Heart right ventricle (tissue), 16 donors: Measurements from ENCODE around the gene CAMKK2. TPM values are rescaled to one million over a fixed set of nuclear protein-coding genes. Genes with fewer than 3 reads are reported as not detected.

ENCODE experiments used
- ATAC-seq, 8 donors: fragments of 200-7000 bp; cut with Tn5 transposase; one replicate each; pipeline ENCODE4 v1.9.1; 2020; ENCODE audit warnings: mild to moderate bottlenecking in 8 of 8, moderate library complexity in 8 of 8, moderate number of reproducible peaks in 1 of 8
- DNase-seq, 2 donors: peaks; one replicate each; pipeline ENCODE4 v3.0.0-alpha.2; 2020
- H3K27ac ChIP-seq, 10 donors: fragments of 200-600 bp; sonication (generic) in 2 of 10; one replicate each; pipeline versions ENCODE4 v1.5.0 to v1.8.0; 2020 to 2022; ENCODE audit warnings: mild to moderate bottlenecking in 3 of 10
- H3K27me3 ChIP-seq, 7 donors: fragments of 200-600 bp; one replicate each; pipeline ENCODE4 v1.8.0; 2021 to 2022; ENCODE audit warnings: mild to moderate bottlenecking in 2 of 7
- H3K36me3 ChIP-seq, 9 donors: fragments of 200-600 bp; sonication (generic) in 1 of 9; one replicate each; pipeline versions ENCODE4 v1.5.0 to v1.8.0; 2020 to 2022; ENCODE audit warnings: mild to moderate bottlenecking in 2 of 9
- H3K4me1 ChIP-seq, 9 donors: fragments of 200-600 bp; sonication (generic) in 1 of 9; one replicate each; pipeline versions ENCODE4 v1.5.0 to v1.8.0; 2020 to 2022; ENCODE audit warnings: mild to moderate bottlenecking in 4 of 9
- H3K4me3 ChIP-seq, 10 donors: fragments of 200-600 bp; sonication (generic) in 2 of 10; one replicate each; pipeline versions ENCODE4 v1.5.0 to v1.8.0; 2020 to 2022; ENCODE audit warnings: mild to moderate bottlenecking in 7 of 10, moderate library complexity in 2 of 10
- H3K9me3 ChIP-seq, 11 donors: fragments of 200-600 bp in 10 of 11; sonication (generic) in 2 of 11; one replicate each; pipeline versions ENCODE4 v1.5.0 to v1.8.0; 2013 to 2022; ENCODE audit warnings: mild to moderate bottlenecking in 2 of 11, control low read depth in 1 of 11, moderate library complexity in 1 of 11
- WGBS, 2 donors: extraction: QIAGEN DNeasy Blood & Tissue Kit; methylation state at CpG; one replicate each; pipeline ENCODE4 v1.1.7; 2013; ENCODE audit warnings: inconsistent platforms in 1 of 2; 5-methylcytosine and 5-hydroxymethylcytosine counted together
- intact Hi-C, 10 donors: fragments of 100-400 bp; cut with DNase I; formaldehyde crosslinking; loops; one replicate each; pipeline versions ENCODE4 v1.11.1 to v1.14.2; 2022
- polyA plus RNA-seq, 2 donors: library from polyadenylated mRNA; stranded (reverse); fragments of 200-250 nt; gene quantifications; one replicate each; pipeline ENCODE4 v1.2.3, GENCODE V29; 2013
- total RNA-seq, 10 donors: library from RNA; stranded (reverse); fragmentation: NEBNext Ultra II Directional in 3 of 10; extraction: Animal tissue kit (Norgen Biotek cat#: 25700) in 3 of 10; gene quantifications; one replicate each; pipeline versions ENCODE4 v1.2.1 to v1.2.4, GENCODE V29; 2021 to 2023
- TF ChIP-seq, protein P1 (sequence below), 9 donors: fragments of 200-600 bp; sonication (generic) in 2 of 9; IDR thresholded peaks; one replicate each; pipeline versions ENCODE4 v1.5.0 to v1.8.0; 2021 to 2022; ENCODE audit warnings: antibody characterized with exemption in 9 of 9, mild to moderate bottlenecking in 5 of 9, moderate library complexity in 1 of 9
- donor health status: Arrhythmogenic right ventricular cardiomyopathy.
- donor health status: ischemic (EF 13 %, LVEDD 7.1; RV severe dilation, severe dysfunction).
- donor health status: healthy with polysubstance abuse.
- donor health status: DM: no; HTN: yes; CAD: no.
- donor health status: DM: no; HTN: no; CAD: no.
- donor health status: ischemic (EF 25% LVEDD 6.9; RV normal size, moderate dysfunction).
- donor health status: ischemic (EF 25% LVEDD 5.7; RV mildly dilated, moderate dysfunction).
- donor health status: healthy.
- donor health status: DM: yes; HTN: yes; CAD: no.
- donor health status: Ischemic cardiomyopathy.
- donor health status: ischemic (EF 35%, LVEDD 5.7; RV mildly dilated, moderate dysfunction).
- donor health status: nonischemic (EF 11% LVEDD 7.7; RV severe dilation, severe dysfunction).
- donor health status: DM: yes; HTN: yes; CAD: no.
- donor health status: PGD.
- donor health status: ischemic (EF 29% LVEDD 5.4; RV normal size, mild dysfunction).
- donor health status: nonischemic (EF 23%, LVEDD 6.1; RV moderate dilation, normal function).

Gene CAMKK2
- total and polyA plus RNA-seq, 12 donors = 10.8 to 19.3 (median 15.8) TPM

DNA sequence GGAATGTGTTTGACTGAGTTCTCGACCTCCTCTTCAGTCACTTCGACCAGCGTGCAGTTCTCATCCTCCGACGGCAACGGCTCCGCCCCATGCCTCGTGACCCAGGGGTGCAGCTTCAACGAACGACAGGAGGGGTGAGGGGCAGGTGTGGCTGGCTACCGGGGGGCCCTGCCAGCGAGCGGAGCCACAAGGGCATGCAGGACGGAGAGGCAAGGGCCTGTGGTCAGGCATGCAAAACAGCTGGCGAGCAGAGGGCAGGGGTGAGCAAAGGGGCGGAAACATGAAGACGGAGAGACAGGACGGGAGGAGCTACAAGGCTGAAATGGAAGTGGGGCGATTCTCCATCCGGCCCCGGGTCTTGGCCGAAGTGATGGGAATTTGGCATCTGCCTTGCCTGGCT, 47.9 kb downstream of the CAMKK2 start:
- H3K9me3 ChIP-seq = no peaks in the 10 kb centered on the region
- H3K36me3 ChIP-seq = peaks cover 0 to 96% (median 42%) of the 10 kb centered on the region in 9 donors
- ATAC-seq (no peak), DNase-seq (no peak)
- no peaks in the 10 kb centered on the region for H3K27me3 ChIP-seq
- WGBS, 2 donors = 92 to 94% methylated on average over 22 of the region's 22 CpGs
- no peaks in the 10 kb centered on the region for H3K4me1 ChIP-seq
- no peak overlapping the region for H3K4me3 ChIP-seq
- TF ChIP-seq, protein P1, sequence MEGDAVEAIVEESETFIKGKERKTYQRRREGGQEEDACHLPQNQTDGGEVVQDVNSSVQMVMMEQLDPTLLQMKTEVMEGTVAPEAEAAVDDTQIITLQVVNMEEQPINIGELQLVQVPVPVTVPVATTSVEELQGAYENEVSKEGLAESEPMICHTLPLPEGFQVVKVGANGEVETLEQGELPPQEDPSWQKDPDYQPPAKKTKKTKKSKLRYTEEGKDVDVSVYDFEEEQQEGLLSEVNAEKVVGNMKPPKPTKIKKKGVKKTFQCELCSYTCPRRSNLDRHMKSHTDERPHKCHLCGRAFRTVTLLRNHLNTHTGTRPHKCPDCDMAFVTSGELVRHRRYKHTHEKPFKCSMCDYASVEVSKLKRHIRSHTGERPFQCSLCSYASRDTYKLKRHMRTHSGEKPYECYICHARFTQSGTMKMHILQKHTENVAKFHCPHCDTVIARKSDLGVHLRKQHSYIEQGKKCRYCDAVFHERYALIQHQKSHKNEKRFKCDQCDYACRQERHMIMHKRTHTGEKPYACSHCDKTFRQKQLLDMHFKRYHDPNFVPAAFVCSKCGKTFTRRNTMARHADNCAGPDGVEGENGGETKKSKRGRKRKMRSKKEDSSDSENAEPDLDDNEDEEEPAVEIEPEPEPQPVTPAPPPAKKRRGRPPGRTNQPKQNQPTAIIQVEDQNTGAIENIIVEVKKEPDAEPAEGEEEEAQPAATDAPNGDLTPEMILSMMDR (IDR thresholded peaks at IDR 0.05) = no peak
- intact Hi-C loops = no loop called here
- no peak overlapping the region for H3K27ac ChIP-seq

DNA sequence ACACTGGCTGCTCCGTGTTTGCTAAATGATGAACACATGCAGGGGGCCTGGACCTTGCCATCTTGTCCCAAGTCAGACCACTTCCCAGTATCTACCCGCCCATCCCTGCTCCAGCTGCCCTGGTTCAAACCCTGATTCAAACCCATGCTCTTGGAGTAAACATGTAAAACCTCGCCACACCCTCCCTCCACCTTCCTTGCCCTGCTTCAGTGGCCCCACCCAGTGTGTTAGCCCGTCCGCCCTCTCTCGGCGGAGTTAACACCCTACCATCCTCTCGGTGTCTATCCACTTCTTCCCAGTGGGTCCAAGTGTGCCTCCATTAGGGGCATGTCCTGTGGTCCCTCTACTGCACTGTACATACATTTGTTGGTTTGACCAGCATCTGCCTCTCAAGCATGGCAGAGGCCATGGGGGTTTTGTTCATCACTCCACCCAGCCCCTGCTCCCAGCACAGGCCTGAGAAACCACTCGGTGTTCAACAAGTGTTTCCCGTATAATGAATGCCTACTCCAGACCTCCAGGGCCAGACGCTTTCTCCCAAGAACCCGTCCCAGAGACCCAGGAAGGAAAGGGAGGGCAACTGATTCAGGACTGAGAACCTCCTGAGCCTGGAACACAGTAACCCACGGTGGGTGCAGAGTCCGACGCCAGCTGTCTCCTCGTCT, 49.5 kb downstream of the CAMKK2 start:
- no peaks in the 10 kb centered on the region for H3K27me3 ChIP-seq
- 94 to 96% methylated on average over 16 of the region's 16 CpGs for WGBS, 2 donors
- TF ChIP-seq, protein P1 (IDR thresholded peaks at IDR 0.05) = no peak
- H3K36me3 ChIP-seq = peaks cover 0 to 93% (median 30%) of the 10 kb centered on the region in 9 donors
- H3K4me3 ChIP-seq = no peak overlapping the region
- no peaks in the 10 kb centered on the region for H3K9me3 ChIP-seq
- ATAC-seq = no peak
- DNase-seq = no peak
- intact Hi-C loops = no loop called here
- H3K4me1 ChIP-seq = no peaks in the 10 kb centered on the region
- no peak overlapping the region for H3K27ac ChIP-seq

DNA sequence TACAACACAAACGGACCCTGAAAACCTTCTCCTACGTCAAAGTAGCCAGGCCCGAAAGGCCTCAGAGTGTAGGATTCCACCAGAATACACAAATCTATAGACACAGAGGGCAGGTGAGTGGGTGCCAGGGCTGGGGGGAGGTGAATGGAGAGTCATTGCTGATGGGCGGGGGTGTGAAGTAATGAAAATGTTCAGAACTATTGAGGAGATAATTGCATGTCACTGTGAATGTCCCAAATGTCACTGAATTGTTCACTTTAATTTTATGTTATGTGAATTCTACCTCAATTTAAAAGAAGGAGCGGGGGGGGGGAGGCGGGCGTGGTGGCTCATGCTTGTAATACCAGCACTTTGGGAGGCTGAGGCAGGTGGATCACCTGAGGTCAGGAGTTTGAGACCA, 50.6 kb downstream of the CAMKK2 start:
- Histone ChIP-seq H3K9me3 (no peaks in the 10 kb centered on the region), H3K27me3 (no peaks in the 10 kb centered on the region), H3K36me3 (peaks cover 0 to 91% (median 30%) of the 10 kb centered on the region in 9 donors), H3K27ac (no peak overlapping the region), H3K4me1 (peaks cover 0 to 9% (median 4%) of the 10 kb centered on the region in 9 donors), H3K4me3 (no peak overlapping the region)
- ATAC-seq (no peak), DNase-seq (no peak)
- TF ChIP-seq, protein P1 (IDR thresholded peaks at IDR 0.05) = no peak
- 90 to 99% methylated on average over 7 of the region's 7 CpGs for WGBS, 2 donors
- intact Hi-C loops = no loop called here

DNA sequence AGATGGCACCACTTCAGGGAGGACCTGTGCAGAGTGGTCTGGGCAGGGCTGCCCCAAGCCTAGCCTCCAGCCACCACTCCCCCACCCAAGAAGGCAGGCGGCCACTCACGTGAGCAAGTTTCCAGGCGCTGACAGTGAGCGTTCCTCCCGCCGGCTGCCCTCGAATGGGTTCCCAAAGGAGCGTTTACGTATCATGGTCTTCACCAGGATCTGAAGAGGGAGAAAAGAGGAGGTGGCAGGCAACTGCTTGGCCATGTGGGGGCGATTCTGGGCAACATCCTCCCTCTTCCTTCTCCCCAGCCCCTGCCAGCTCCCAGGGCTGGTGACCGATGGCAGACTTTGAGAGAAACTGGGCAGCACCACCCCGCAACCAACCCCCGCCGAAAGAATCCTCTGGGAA, 51.5 kb downstream of the CAMKK2 start:
- DNase-seq (no peak), ATAC-seq (no peak)
- TF ChIP-seq, protein P1 (IDR thresholded peaks at IDR 0.05) = no peak
- Histone ChIP-seq H3K27ac (no peak overlapping the region), H3K27me3 (no peaks in the 10 kb centered on the region), H3K4me1 (peaks cover 0 to 18% (median 6%) of the 10 kb centered on the region in 9 donors), H3K4me3 (no peak overlapping the region), H3K36me3 (peaks cover 0 to 86% (median 27%) of the 10 kb centered on the region in 9 donors), H3K9me3 (no peaks in the 10 kb centered on the region)
- intact Hi-C loops = no loop called here
- WGBS, 2 donors = 86 to 92% methylated on average over 13 to 14 of the region's 14 CpGs
